Suprapubic skin (tissue), 4 donors: ENCODE data around the gene PDZD8.

Experiments used
- CTCF ChIP-seq, 2 donors: fragments of 200-600 bp in 1 of 2; fragments of 450-650 bp in 1 of 2; sonication (generic) in 1 of 2; IDR thresholded peaks; one replicate each; pipeline ENCODE4 v1.5.1; 2016 to 2019; ENCODE audit warnings: antibody characterized with exemption in 2 of 2, mild to moderate bottlenecking in 1 of 2, moderate library complexity in 1 of 2
- EP300 ChIP-seq: sonication (generic); formaldehyde crosslinking; IDR thresholded peaks from one replicate; pipeline ENCODE4 v1.6.1; 2017; ENCODE audit warnings: antibody characterized with exemption
- POLR2A ChIP-seq, 2 donors: fragments of 450-650 bp; IDR thresholded peaks; one replicate each; pipeline ENCODE4 v1.6.1; 2017; ENCODE audit warnings: antibody characterized with exemption in 2 of 2, mild to moderate bottlenecking in 2 of 2, moderate library complexity in 2 of 2
- POLR2AphosphoS5 ChIP-seq, 3 donors: sonication (generic); formaldehyde crosslinking; IDR thresholded peaks; one replicate each; pipeline ENCODE4 v1.6.1; 2017; ENCODE audit warnings: antibody characterized with exemption in 3 of 3

- TF ChIP-seq CTCF (IDR thresholded peaks at IDR 0.05), result no peak
- TF ChIP-seq EP300, result no peak
- TF ChIP-seq POLR2A (IDR thresholded peaks at IDR 0.05), result no peak
- no peak for TF ChIP-seq POLR2AphosphoS5 (IDR thresholded peaks at IDR 0.05)
Observed at GRCh38 chr10:117350909-117351308, 24.3 kb downstream of the PDZD8 start.
